ENCODE measurements around the gene SLC25A10.

The SLC25A10 gene

GRCh38 chr17:81712468-81713003, 452 bp downstream of the SLC25A10 start:
- no peak overlapping the region for H3K27ac ChIP-seq (ENCODE audit: low read depth, low read length)
- H3K9ac ChIP-seq (ENCODE audit: low read length) = no peak overlapping the region
- H3K4me3 ChIP-seq (ENCODE audit: low read depth in 1 of 2, low read length in 2 of 2) = peak overlapping the region; percentile 56 to 62
- H3K9me3 ChIP-seq (ENCODE audit: low read length) = no peaks in the 10 kb centered on the region
- H3K4me1 ChIP-seq (ENCODE audit: insufficient read depth, low read length) = peaks cover 23% of the 10 kb centered on the region
- no peaks in the 10 kb centered on the region for H3K27me3 ChIP-seq (ENCODE audit: control insufficient read depth in 1 of 2, insufficient read depth in 2 of 2, low read length in 2 of 2)
- peaks cover 3% of the 10 kb centered on the region for H3K36me3 ChIP-seq (ENCODE audit: insufficient read depth, low read length)

DNA sequence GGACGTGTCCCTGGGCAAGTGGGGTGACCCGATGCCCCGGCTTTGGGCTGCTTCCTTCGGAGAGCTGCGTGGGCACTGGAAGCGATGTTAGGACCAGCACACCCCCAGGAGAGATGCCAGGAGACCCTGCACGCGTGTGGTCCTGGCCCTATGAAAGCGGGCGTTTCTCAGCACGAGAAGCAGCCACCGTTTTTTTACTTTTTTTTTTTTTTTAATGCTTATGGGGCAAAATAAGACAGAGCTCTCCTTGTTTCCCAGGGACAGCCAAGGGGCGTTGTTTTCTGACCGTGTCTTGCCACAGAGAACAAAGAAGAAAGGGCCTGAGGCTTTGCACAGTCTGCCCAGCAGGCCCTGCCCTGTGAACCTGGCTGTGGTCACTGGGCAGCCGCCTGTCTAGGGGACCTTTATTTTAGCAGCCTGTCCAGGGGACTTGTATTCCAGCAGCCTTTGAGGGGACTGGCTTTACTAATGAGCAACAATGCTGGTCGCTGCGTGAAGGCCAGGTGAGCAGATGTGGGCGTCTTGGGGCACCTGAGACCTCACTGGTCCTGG, 996 bp downstream of the SLC25A10 start:
- Histone ChIP-seq H3K9me3 (ENCODE audit: low read length) (no peaks in the 10 kb centered on the region), H3K36me3 (ENCODE audit: insufficient read depth, low read length) (no peaks in the 10 kb centered on the region), H3K27me3 (ENCODE audit: control insufficient read depth in 1 of 2, insufficient read depth in 2 of 2, low read length in 2 of 2) (no peaks in the 10 kb centered on the region), H3K4me3 (ENCODE audit: low read depth in 1 of 2, low read length in 2 of 2) (peak overlapping the region in 1 of 2 donors; percentile 56), H3K27ac (ENCODE audit: low read depth, low read length) (no peak overlapping the region), H3K9ac (ENCODE audit: low read length) (no peak overlapping the region), H3K4me1 (ENCODE audit: insufficient read depth, low read length) (peaks cover 23% of the 10 kb centered on the region)

GRCh38 chr17:81713556-81714411, 1.7 kb downstream of the SLC25A10 start:
- Histone ChIP-seq H3K27me3 (ENCODE audit: control insufficient read depth in 1 of 2, insufficient read depth in 2 of 2, low read length in 2 of 2) (no peaks in the 10 kb centered on the region), H3K9ac (ENCODE audit: low read length) (no peak overlapping the region), H3K9me3 (ENCODE audit: low read length) (no peaks in the 10 kb centered on the region), H3K36me3 (ENCODE audit: insufficient read depth, low read length) (no peaks in the 10 kb centered on the region), H3K4me3 (ENCODE audit: low read depth in 1 of 2, low read length in 2 of 2) (no peak overlapping the region), H3K4me1 (ENCODE audit: insufficient read depth, low read length) (peaks cover 23% of the 10 kb centered on the region), H3K27ac (ENCODE audit: low read depth, low read length) (no peak overlapping the region)

DNA sequence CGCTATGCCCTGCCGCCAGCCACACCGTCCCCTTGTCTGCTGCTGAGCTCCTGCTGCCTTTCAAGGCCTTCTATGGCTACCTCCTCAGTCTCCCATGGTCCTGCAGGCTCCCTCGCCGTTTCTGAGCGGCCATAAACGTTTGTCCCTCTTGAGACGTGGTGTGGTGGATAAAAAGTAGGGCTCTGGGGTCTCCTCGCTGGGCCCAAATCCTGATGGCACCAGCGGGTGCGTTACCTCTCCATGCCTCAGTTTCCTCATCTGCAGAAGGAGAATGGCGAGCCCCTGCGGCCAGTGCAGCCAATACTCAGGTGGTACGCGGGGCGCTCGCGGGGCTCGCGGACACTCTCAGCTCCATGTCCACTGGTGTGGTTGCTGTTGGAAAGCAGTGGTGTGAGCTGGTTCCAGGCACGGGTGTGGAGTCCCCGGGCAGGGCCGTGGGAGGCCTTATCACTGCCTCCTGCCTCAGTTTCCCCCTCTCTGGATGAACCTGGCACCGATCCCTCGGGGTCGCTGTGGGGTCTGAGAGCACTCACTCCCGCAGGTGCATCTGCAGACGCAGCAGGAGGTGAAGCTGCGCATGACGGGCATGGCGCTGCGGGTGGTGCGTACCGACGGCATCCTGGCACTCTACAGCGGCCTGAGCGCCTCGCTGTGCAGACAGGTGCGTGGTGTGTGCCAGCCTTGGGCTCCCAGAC, 2.5 kb downstream of the SLC25A10 start:
- Histone ChIP-seq H3K9me3 (ENCODE audit: low read length) (no peaks in the 10 kb centered on the region), H3K4me3 (ENCODE audit: low read depth in 1 of 2, low read length in 2 of 2) (no peak overlapping the region), H3K27me3 (ENCODE audit: control insufficient read depth in 1 of 2, insufficient read depth in 2 of 2, low read length in 2 of 2) (no peaks in the 10 kb centered on the region), H3K36me3 (ENCODE audit: insufficient read depth, low read length) (no peaks in the 10 kb centered on the region), H3K27ac (ENCODE audit: low read depth, low read length) (no peak overlapping the region), H3K4me1 (ENCODE audit: insufficient read depth, low read length) (peaks cover 23% of the 10 kb centered on the region), H3K9ac (ENCODE audit: low read length) (no peak overlapping the region)

GRCh38 chr17:81715107-81715871, 3.2 kb downstream of the SLC25A10 start:
- Histone ChIP-seq H3K27me3 (ENCODE audit: control insufficient read depth in 1 of 2, insufficient read depth in 2 of 2, low read length in 2 of 2) (no peaks in the 10 kb centered on the region), H3K4me1 (ENCODE audit: insufficient read depth, low read length) (peaks cover 23% of the 10 kb centered on the region), H3K36me3 (ENCODE audit: insufficient read depth, low read length) (no peaks in the 10 kb centered on the region), H3K27ac (ENCODE audit: low read depth, low read length) (no peak overlapping the region), H3K4me3 (ENCODE audit: low read depth in 1 of 2, low read length in 2 of 2) (no peak overlapping the region), H3K9ac (ENCODE audit: low read length) (no peak overlapping the region), H3K9me3 (ENCODE audit: low read length) (no peaks in the 10 kb centered on the region)

DNA sequence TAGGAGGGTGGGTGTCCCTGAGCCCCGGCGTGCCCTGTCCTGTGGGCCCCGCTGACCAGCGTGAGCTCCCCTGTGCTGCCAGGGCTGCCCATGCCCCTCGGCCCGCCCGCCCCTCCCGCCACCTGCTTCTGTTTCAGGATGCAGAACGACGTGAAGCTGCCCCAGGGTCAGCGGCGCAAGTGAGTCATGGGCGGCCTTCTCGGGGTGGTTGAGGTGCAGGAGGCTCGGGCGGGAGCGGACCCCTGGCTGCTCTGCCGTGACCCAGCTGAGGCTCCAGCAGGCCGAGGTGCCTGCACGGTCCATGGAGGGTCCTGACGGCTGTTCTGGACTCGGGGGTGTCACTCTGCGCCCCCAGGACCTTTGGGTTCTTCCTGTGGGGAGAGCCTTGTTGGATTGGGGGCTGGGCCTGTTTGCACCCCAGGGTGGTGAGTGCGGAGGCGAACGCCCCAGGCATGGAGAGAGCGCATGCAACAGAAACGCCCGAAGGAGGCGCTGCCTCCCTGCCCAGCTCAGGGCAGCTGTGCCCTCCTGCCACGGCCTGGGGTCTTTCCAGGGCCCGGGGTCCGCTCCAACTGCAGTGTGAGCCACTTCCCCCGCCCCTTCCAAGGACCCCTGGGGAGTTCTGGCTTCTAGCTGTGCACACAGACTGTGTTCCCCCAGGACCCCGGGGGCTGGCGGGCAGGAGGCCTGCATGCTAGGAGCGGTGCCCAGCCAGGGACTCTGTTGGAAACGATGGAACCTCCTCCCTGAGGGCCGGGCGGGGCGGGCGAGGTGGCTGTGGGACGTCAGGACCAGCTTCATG, 4.0 kb downstream of the SLC25A10 start:
- no peaks in the 10 kb centered on the region for H3K36me3 ChIP-seq (ENCODE audit: insufficient read depth, low read length)
- no peaks in the 10 kb centered on the region for H3K9me3 ChIP-seq (ENCODE audit: low read length)
- H3K27me3 ChIP-seq (ENCODE audit: control insufficient read depth in 1 of 2, insufficient read depth in 2 of 2, low read length in 2 of 2) = no peaks in the 10 kb centered on the region
- H3K4me1 ChIP-seq (ENCODE audit: insufficient read depth, low read length) = peaks cover 16% of the 10 kb centered on the region
- no peak overlapping the region for H3K27ac ChIP-seq (ENCODE audit: low read depth, low read length)
- no peak overlapping the region for H3K4me3 ChIP-seq (ENCODE audit: low read depth in 1 of 2, low read length in 2 of 2)
- no peak overlapping the region for H3K9ac ChIP-seq (ENCODE audit: low read length)

- H3K27me3 ChIP-seq (ENCODE audit: control insufficient read depth in 1 of 2, insufficient read depth in 2 of 2, low read length in 2 of 2) = no peaks in the 10 kb centered on the region
- no peak overlapping the region for H3K27ac ChIP-seq (ENCODE audit: low read depth, low read length)
- no peak overlapping the region for H3K4me3 ChIP-seq (ENCODE audit: low read depth in 1 of 2, low read length in 2 of 2)
- no peaks in the 10 kb centered on the region for H3K9me3 ChIP-seq (ENCODE audit: low read length)
- H3K9ac ChIP-seq (ENCODE audit: low read length) = no peak overlapping the region
- peaks cover 12% of the 10 kb centered on the region for H3K4me1 ChIP-seq (ENCODE audit: insufficient read depth, low read length)
- no peaks in the 10 kb centered on the region for H3K36me3 ChIP-seq (ENCODE audit: insufficient read depth, low read length)
These were observed 4.6 kb downstream of the SLC25A10 start for GRCh38 chr17:81716674-81716996.

DNA sequence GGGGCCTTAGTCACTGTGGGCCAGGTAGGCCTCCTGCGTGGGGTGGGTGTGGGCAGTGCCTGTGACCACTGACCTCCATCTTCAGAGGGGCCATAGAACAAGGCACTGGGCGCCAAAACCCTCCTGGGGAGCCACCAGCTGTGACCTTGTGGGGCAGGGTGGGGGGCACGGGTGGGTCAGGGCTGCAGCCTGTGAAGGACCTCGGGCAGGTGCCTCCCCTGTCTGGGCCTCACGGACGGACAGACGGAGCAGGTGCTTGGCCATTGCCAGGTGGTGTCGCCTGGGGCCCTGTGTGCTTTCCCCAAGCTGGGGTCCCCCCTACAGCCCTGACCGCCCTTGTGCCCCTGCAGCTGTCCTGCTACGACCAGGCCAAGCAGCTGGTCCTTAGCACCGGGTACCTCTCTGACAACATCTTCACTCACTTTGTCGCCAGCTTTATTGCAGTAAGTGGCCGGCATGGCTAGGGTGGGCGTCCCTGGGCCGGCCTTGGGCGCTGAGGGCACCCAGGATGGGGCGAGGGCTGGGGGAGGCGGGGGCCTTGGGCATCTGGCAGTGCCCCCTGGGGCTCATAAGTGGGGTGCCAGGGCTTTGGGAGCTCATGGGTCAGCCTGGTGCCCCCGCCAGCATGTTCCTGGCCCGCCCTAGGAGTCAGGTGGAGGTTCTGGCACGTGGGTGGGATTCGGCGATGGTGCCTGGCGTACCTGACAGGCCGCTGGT, 5.1 kb downstream of the SLC25A10 start:
- Histone ChIP-seq H3K9me3 (ENCODE audit: low read length) (no peaks in the 10 kb centered on the region), H3K9ac (ENCODE audit: low read length) (no peak overlapping the region), H3K27me3 (ENCODE audit: control insufficient read depth in 1 of 2, insufficient read depth in 2 of 2, low read length in 2 of 2) (no peaks in the 10 kb centered on the region), H3K4me3 (ENCODE audit: low read depth in 1 of 2, low read length in 2 of 2) (no peak overlapping the region), H3K27ac (ENCODE audit: low read depth, low read length) (no peak overlapping the region), H3K4me1 (ENCODE audit: insufficient read depth, low read length) (peaks cover 12% of the 10 kb centered on the region), H3K36me3 (ENCODE audit: insufficient read depth, low read length) (no peaks in the 10 kb centered on the region)

- Histone ChIP-seq H3K4me3 (ENCODE audit: low read depth in 1 of 2, low read length in 2 of 2) (no peak overlapping the region), H3K27me3 (ENCODE audit: control insufficient read depth in 1 of 2, insufficient read depth in 2 of 2, low read length in 2 of 2) (no peaks in the 10 kb centered on the region), H3K9ac (ENCODE audit: low read length) (no peak overlapping the region), H3K36me3 (ENCODE audit: insufficient read depth, low read length) (no peaks in the 10 kb centered on the region), H3K4me1 (ENCODE audit: insufficient read depth, low read length) (peaks cover 11% of the 10 kb centered on the region), H3K27ac (ENCODE audit: low read depth, low read length) (no peak overlapping the region), H3K9me3 (ENCODE audit: low read length) (no peaks in the 10 kb centered on the region)
These were observed 5.6 kb downstream of the SLC25A10 start for GRCh38 chr17:81717766-81718089.

- Histone ChIP-seq H3K36me3 (ENCODE audit: insufficient read depth, low read length) (no peaks in the 10 kb centered on the region), H3K9ac (ENCODE audit: low read length) (no peak overlapping the region), H3K27me3 (ENCODE audit: control insufficient read depth in 1 of 2, insufficient read depth in 2 of 2, low read length in 2 of 2) (no peaks in the 10 kb centered on the region), H3K4me1 (ENCODE audit: insufficient read depth, low read length) (no peaks in the 10 kb centered on the region), H3K9me3 (ENCODE audit: low read length) (no peaks in the 10 kb centered on the region), H3K4me3 (ENCODE audit: low read depth in 1 of 2, low read length in 2 of 2) (no peak overlapping the region), H3K27ac (ENCODE audit: low read depth, low read length) (no peak overlapping the region)
These were observed 7.6 kb downstream of the SLC25A10 start for GRCh38 chr17:81719410-81720266.
